ENCODE results near the gene ELOVL3.
"Not testable (repeated sequence)": the region's sequence is repeated elsewhere in the genome, so short reads cannot be mapped to it uniquely, and the experiment has no call there.

The ELOVL3 gene

GRCh38 chr10:102243309-102243708, 17.2 kb downstream of the ELOVL3 start:
- Histone ChIP-seq H3K9ac (ENCODE audit: low read length) (no peak overlapping the region), H3K36me3 (ENCODE audit: control insufficient read depth, insufficient read depth, low read length) (no peaks in the 10 kb centered on the region), H3K4me3 (ENCODE audit: low read length) (no peak overlapping the region), H3K4me1 (ENCODE audit: control insufficient read depth, insufficient read depth, low read length) (peaks cover 28% of the 10 kb centered on the region), H3K9me3 (ENCODE audit: control insufficient read depth, low read length) (no peaks in the 10 kb centered on the region), H3K27me3 (ENCODE audit: control insufficient read depth, insufficient read depth, low read length) (peaks cover 29% of the 10 kb centered on the region)

GRCh38 chr10:102245082-102245931, 19.2 kb downstream of the ELOVL3 start, which contains the start of gene GBF1:
GBF1 (plus strand) TSS chr10:102245532; CDS start chr10:102258939, 13,407 bp downstream.
- Histone ChIP-seq H3K9ac (ENCODE audit: low read length) (peak within 1 kb of the TSS; percentile 80), H3K27me3 (ENCODE audit: control insufficient read depth, insufficient read depth, low read length) (peaks cover 18% of the 10 kb centered on the region), H3K36me3 (ENCODE audit: control insufficient read depth, insufficient read depth, low read length) (no peaks in the 10 kb centered on the region), H3K4me1 (ENCODE audit: control insufficient read depth, insufficient read depth, low read length) (peaks cover 28% of the 10 kb centered on the region), H3K9me3 (ENCODE audit: control insufficient read depth, low read length) (no peaks in the 10 kb centered on the region), H3K4me3 (ENCODE audit: low read length) (peak within 1 kb of the TSS; percentile 81)

- H3K27me3 ChIP-seq (ENCODE audit: control insufficient read depth, insufficient read depth, low read length): peaks cover 12% of the 10 kb centered on the region
- H3K9me3 ChIP-seq (ENCODE audit: control insufficient read depth, low read length): no peaks in the 10 kb centered on the region
- H3K9ac ChIP-seq (ENCODE audit: low read length): peak overlapping the region; percentile 80
- no peaks in the 10 kb centered on the region for H3K36me3 ChIP-seq (ENCODE audit: control insufficient read depth, insufficient read depth, low read length)
- H3K4me1 ChIP-seq (ENCODE audit: control insufficient read depth, insufficient read depth, low read length): peaks cover 28% of the 10 kb centered on the region
- H3K4me3 ChIP-seq (ENCODE audit: low read length): peak overlapping the region; percentile 81
Measured at GRCh38 chr10:102245932-102246251, 19.8 kb downstream of the ELOVL3 start.

GRCh38 chr10:102246261-102246660, 20.2 kb downstream of the ELOVL3 start:
- peaks cover 28% of the 10 kb centered on the region for H3K4me1 ChIP-seq (ENCODE audit: control insufficient read depth, insufficient read depth, low read length)
- peak overlapping the region; percentile 80 for H3K9ac ChIP-seq (ENCODE audit: low read length)
- H3K4me3 ChIP-seq (ENCODE audit: low read length): peak overlapping the region; percentile 81
- no peaks in the 10 kb centered on the region for H3K9me3 ChIP-seq (ENCODE audit: control insufficient read depth, low read length)
- H3K36me3 ChIP-seq (ENCODE audit: control insufficient read depth, insufficient read depth, low read length): no peaks in the 10 kb centered on the region
- H3K27me3 ChIP-seq (ENCODE audit: control insufficient read depth, insufficient read depth, low read length): peaks cover 8% of the 10 kb centered on the region

GRCh38 chr10:102247734-102248133, 21.6 kb downstream of the ELOVL3 start:
- no peaks in the 10 kb centered on the region for H3K36me3 ChIP-seq (ENCODE audit: control insufficient read depth, insufficient read depth, low read length)
- H3K27me3 ChIP-seq (ENCODE audit: control insufficient read depth, insufficient read depth, low read length): no peaks in the 10 kb centered on the region
- H3K9me3 ChIP-seq (ENCODE audit: control insufficient read depth, low read length): no peaks in the 10 kb centered on the region
- H3K4me1 ChIP-seq (ENCODE audit: control insufficient read depth, insufficient read depth, low read length): peaks cover 20% of the 10 kb centered on the region
- no peak overlapping the region for H3K4me3 ChIP-seq (ENCODE audit: low read length)
- H3K9ac ChIP-seq (ENCODE audit: low read length): peak overlapping the region; percentile 30

GRCh38 chr10:102252508-102252907, 26.4 kb downstream of the ELOVL3 start:
- not testable (repeated sequence) for H3K4me1 ChIP-seq (ENCODE audit: control insufficient read depth, insufficient read depth, low read length); H3K4me3 ChIP-seq (ENCODE audit: low read length); H3K9ac ChIP-seq (ENCODE audit: low read length); H3K9me3 ChIP-seq (ENCODE audit: control insufficient read depth, low read length); H3K36me3 ChIP-seq (ENCODE audit: control insufficient read depth, insufficient read depth, low read length); H3K27me3 ChIP-seq (ENCODE audit: control insufficient read depth, insufficient read depth, low read length)

- Histone ChIP-seq H3K9me3 (ENCODE audit: control insufficient read depth, low read length) (no peaks in the 10 kb centered on the region), H3K4me3 (ENCODE audit: low read length) (no peak overlapping the region), H3K4me1 (ENCODE audit: control insufficient read depth, insufficient read depth, low read length) (no peaks in the 10 kb centered on the region), H3K36me3 (ENCODE audit: control insufficient read depth, insufficient read depth, low read length) (no peaks in the 10 kb centered on the region), H3K9ac (ENCODE audit: low read length) (no peak overlapping the region), H3K27me3 (ENCODE audit: control insufficient read depth, insufficient read depth, low read length) (no peaks in the 10 kb centered on the region)
Measured at GRCh38 chr10:102254426-102254825, 28.3 kb downstream of the ELOVL3 start.

- Histone ChIP-seq H3K4me3 (ENCODE audit: low read length) (no peak overlapping the region), H3K9ac (ENCODE audit: low read length) (no peak overlapping the region), H3K4me1 (ENCODE audit: control insufficient read depth, insufficient read depth, low read length) (no peaks in the 10 kb centered on the region), H3K9me3 (ENCODE audit: control insufficient read depth, low read length) (no peaks in the 10 kb centered on the region), H3K36me3 (ENCODE audit: control insufficient read depth, insufficient read depth, low read length) (peaks cover 4% of the 10 kb centered on the region), H3K27me3 (ENCODE audit: control insufficient read depth, insufficient read depth, low read length) (no peaks in the 10 kb centered on the region)
Measured at GRCh38 chr10:102255404-102255803, 29.3 kb downstream of the ELOVL3 start.

GRCh38 chr10:102261196-102261595, 35.1 kb downstream of the ELOVL3 start:
- Histone ChIP-seq H3K36me3 (ENCODE audit: control insufficient read depth, insufficient read depth, low read length) (peaks cover 4% of the 10 kb centered on the region), H3K9me3 (ENCODE audit: control insufficient read depth, low read length) (no peaks in the 10 kb centered on the region), H3K27me3 (ENCODE audit: control insufficient read depth, insufficient read depth, low read length) (no peaks in the 10 kb centered on the region), H3K9ac (ENCODE audit: low read length) (no peak overlapping the region), H3K4me3 (ENCODE audit: low read length) (no peak overlapping the region), H3K4me1 (ENCODE audit: control insufficient read depth, insufficient read depth, low read length) (peaks cover 5% of the 10 kb centered on the region)

GRCh38 chr10:102261842-102262241, 35.7 kb downstream of the ELOVL3 start:
- H3K9ac ChIP-seq (ENCODE audit: low read length): no peak overlapping the region
- no peaks in the 10 kb centered on the region for H3K9me3 ChIP-seq (ENCODE audit: control insufficient read depth, low read length)
- no peak overlapping the region for H3K4me3 ChIP-seq (ENCODE audit: low read length)
- H3K4me1 ChIP-seq (ENCODE audit: control insufficient read depth, insufficient read depth, low read length): peaks cover 5% of the 10 kb centered on the region
- H3K27me3 ChIP-seq (ENCODE audit: control insufficient read depth, insufficient read depth, low read length): no peaks in the 10 kb centered on the region
- H3K36me3 ChIP-seq (ENCODE audit: control insufficient read depth, insufficient read depth, low read length): peaks cover 4% of the 10 kb centered on the region

GRCh38 chr10:102262744-102263370, 36.8 kb downstream of the ELOVL3 start:
- Histone ChIP-seq H3K9me3 (ENCODE audit: control insufficient read depth, low read length) (no peaks in the 10 kb centered on the region), H3K27me3 (ENCODE audit: control insufficient read depth, insufficient read depth, low read length) (no peaks in the 10 kb centered on the region), H3K4me1 (ENCODE audit: control insufficient read depth, insufficient read depth, low read length) (peaks cover 5% of the 10 kb centered on the region), H3K4me3 (ENCODE audit: low read length) (no peak overlapping the region), H3K9ac (ENCODE audit: low read length) (no peak overlapping the region), H3K36me3 (ENCODE audit: control insufficient read depth, insufficient read depth, low read length) (peaks cover 4% of the 10 kb centered on the region)

- Histone ChIP-seq H3K4me3 (ENCODE audit: low read length) (no peak overlapping the region), H3K9me3 (ENCODE audit: control insufficient read depth, low read length) (no peaks in the 10 kb centered on the region), H3K4me1 (ENCODE audit: control insufficient read depth, insufficient read depth, low read length) (peaks cover 5% of the 10 kb centered on the region), H3K27me3 (ENCODE audit: control insufficient read depth, insufficient read depth, low read length) (no peaks in the 10 kb centered on the region), H3K36me3 (ENCODE audit: control insufficient read depth, insufficient read depth, low read length) (peaks cover 4% of the 10 kb centered on the region), H3K9ac (ENCODE audit: low read length) (no peak overlapping the region)
Measured at GRCh38 chr10:102264371-102264770, 38.3 kb downstream of the ELOVL3 start.

Measured in mucosa of stomach (tissue), 1 donor.